ENCODE results near the gene TM7SF3. TPM values are rescaled to one million over a fixed set of nuclear protein-coding genes. Genes with fewer than 3 reads are reported as not detected.

The TM7SF3 gene
- total RNA-seq, 2 experiments from 2014 or later = 41.4 to 45.1 TPM

- DNase-seq (no peak), ATAC-seq (no peak)
- Mint-ChIP-seq H3K4me3 (no peak overlapping the region), H3K4me1 (peaks cover 50% of the 10 kb centered on the region), H3K27me3 (no peaks in the 10 kb centered on the region), H3K36me3 (peaks cover 22% of the 10 kb centered on the region), H3K27ac (no peak overlapping the region), H3K9me3 (ENCODE audit: low read depth) (no peaks in the 10 kb centered on the region)
- CTCF ChIA-PET = interaction anchor here (1.1 to 3.8 kb wide), 6 partner anchors 23 to 296 kb away, joined by 3 to 13 read pairs (median 4); no protein-coding TSS in a partner anchor
Measured at GRCh38 chr12:27009881-27010301, 4.3 kb downstream of the TM7SF3 start.

- H3K4me3 Mint-ChIP-seq = no peak overlapping the region
- CTCF ChIA-PET = interaction anchor here (3.8 kb wide), 1 partner anchor 123 kb away, joined by 13 read pairs; no protein-coding TSS in a partner anchor
- H3K27me3 Mint-ChIP-seq = no peaks in the 10 kb centered on the region
- ATAC-seq (no peak), DNase-seq (no peak)
- H3K4me1 Mint-ChIP-seq = peaks cover 41% of the 10 kb centered on the region
- no peak overlapping the region for H3K27ac Mint-ChIP-seq
- H3K9me3 Mint-ChIP-seq (ENCODE audit: low read depth) = no peaks in the 10 kb centered on the region
- H3K36me3 Mint-ChIP-seq = peaks cover 24% of the 10 kb centered on the region
Measured at GRCh38 chr12:27008081-27008480, 6.1 kb downstream of the TM7SF3 start.

- no peaks in the 10 kb centered on the region for H3K27me3 Mint-ChIP-seq
- peaks cover 33% of the 10 kb centered on the region for H3K4me1 Mint-ChIP-seq
- no peak overlapping the region for H3K27ac Mint-ChIP-seq
- H3K9me3 Mint-ChIP-seq (ENCODE audit: low read depth) = no peaks in the 10 kb centered on the region
- ATAC-seq (no peak), DNase-seq (no peak)
- peaks cover 27% of the 10 kb centered on the region for H3K36me3 Mint-ChIP-seq
- CTCF ChIA-PET = interaction anchor here (3.8 kb wide), 1 partner anchor 121 kb away, joined by 13 read pairs; no protein-coding TSS in a partner anchor
- no peak overlapping the region for H3K4me3 Mint-ChIP-seq
Measured at GRCh38 chr12:27006797-27007467, 7.3 kb downstream of the TM7SF3 start.

- Mint-ChIP-seq H3K36me3 (peaks cover 24% of the 10 kb centered on the region), H3K27me3 (no peaks in the 10 kb centered on the region), H3K4me3 (no peak overlapping the region), H3K9me3 (ENCODE audit: low read depth) (no peaks in the 10 kb centered on the region), H3K27ac (no peak overlapping the region), H3K4me1 (peaks cover 31% of the 10 kb centered on the region)
- CTCF ChIA-PET = no interaction called here
- ATAC-seq = no peak
- DNase-seq = no peak
Measured at GRCh38 chr12:27005495-27005894, 8.7 kb downstream of the TM7SF3 start.

DNA sequence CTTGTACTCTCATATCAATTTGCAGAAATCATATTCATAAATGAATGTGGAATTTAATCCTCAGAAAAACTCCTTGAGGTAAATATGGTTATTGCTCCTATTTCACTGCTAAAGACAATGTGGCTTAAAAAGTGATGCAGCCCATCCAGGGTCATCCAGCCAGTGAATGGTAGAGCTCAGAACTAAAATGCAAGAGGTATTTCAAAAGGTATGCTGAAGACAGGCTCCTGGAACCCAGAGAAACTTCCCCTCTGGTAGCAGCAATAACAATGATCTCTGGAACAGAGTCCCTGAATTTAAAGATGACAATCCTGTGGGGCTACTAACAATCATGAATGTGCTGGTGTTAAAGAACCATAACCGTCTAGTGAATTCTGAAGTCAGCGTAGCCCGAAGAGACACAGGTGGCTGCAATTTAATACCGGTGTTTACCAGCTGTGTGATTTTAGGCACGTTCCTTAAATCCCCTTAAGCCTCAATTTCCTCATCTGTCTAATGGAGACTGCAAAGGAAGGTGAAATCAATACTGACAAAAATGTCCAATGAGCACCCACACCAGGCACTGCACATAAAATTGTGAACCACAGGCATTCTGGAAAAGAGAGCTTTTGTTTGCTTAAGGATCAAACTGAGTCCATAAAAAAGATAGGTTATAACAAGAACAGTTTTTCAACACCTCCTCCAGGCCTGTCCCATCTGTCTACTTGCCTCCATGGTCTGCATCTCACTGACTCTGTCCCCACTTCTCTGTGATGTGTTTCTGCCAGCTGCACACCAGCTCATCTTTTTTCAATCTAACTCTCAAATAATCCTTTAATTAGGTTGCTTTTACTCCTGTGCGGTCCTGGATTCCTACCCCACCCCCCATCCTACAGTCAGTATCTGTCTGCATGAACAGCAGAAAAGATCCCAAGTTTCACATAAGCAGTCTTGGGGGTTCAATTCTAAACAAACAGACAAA lies 10.5 kb downstream of the TM7SF3 start:
- Mint-ChIP-seq H3K9me3 (ENCODE audit: low read depth) (no peaks in the 10 kb centered on the region), H3K27me3 (no peaks in the 10 kb centered on the region), H3K4me3 (no peak overlapping the region), H3K27ac (no peak overlapping the region), H3K4me1 (peaks cover 23% of the 10 kb centered on the region), H3K36me3 (peaks cover 26% of the 10 kb centered on the region)
- CTCF ChIA-PET = interaction anchor here (1.3 to 4.6 kb wide), 6 partner anchors 11 to 303 kb away, joined by 3 to 26 read pairs (median 3); partner anchors contain the start of genes MED21 and TM7SF3
- ATAC-seq (no peak), DNase-seq (no peak)

- H3K36me3 Mint-ChIP-seq = peaks cover 26% of the 10 kb centered on the region
- H3K27ac Mint-ChIP-seq = no peak overlapping the region
- no peak for ATAC-seq
- no peak for DNase-seq
- H3K4me1 Mint-ChIP-seq = peaks cover 18% of the 10 kb centered on the region
- CTCF ChIA-PET = interaction anchor here (1.6 to 4.6 kb wide), 3 partner anchors 12 to 117 kb away, joined by 3 to 26 read pairs (median 6); partner anchors contain the start of gene TM7SF3
- no peaks in the 10 kb centered on the region for H3K27me3 Mint-ChIP-seq
- H3K4me3 Mint-ChIP-seq = no peak overlapping the region
- H3K9me3 Mint-ChIP-seq (ENCODE audit: low read depth) = no peaks in the 10 kb centered on the region
Measured at GRCh38 chr12:27002141-27002540, 12.0 kb downstream of the TM7SF3 start.

GRCh38 chr12:27001663-27002062 lies 12.5 kb downstream of the TM7SF3 start:
- H3K27ac Mint-ChIP-seq = no peak overlapping the region

GRCh38 chr12:27000961-27001360 lies 13.2 kb downstream of the TM7SF3 start:
- H3K27me3 Mint-ChIP-seq = no peaks in the 10 kb centered on the region
- peaks cover 26% of the 10 kb centered on the region for H3K36me3 Mint-ChIP-seq
- DNase-seq (no peak), ATAC-seq (no peak)
- no peaks in the 10 kb centered on the region for H3K9me3 Mint-ChIP-seq (ENCODE audit: low read depth)
- CTCF ChIA-PET = interaction anchor here (1.3 to 4.6 kb wide), 2 partner anchors 10 to 14 kb away, joined by 3 to 26 read pairs; partner anchors contain the start of gene TM7SF3
- H3K27ac Mint-ChIP-seq = peak overlapping the region; percentile 45
- no peak overlapping the region for H3K4me3 Mint-ChIP-seq
- H3K4me1 Mint-ChIP-seq = peaks cover 18% of the 10 kb centered on the region

More at GRCh38 chr12:27001663-27002062, 12.5 kb downstream of the TM7SF3 start:
- Mint-ChIP-seq H3K36me3 (peaks cover 26% of the 10 kb centered on the region), H3K9me3 (ENCODE audit: low read depth) (no peaks in the 10 kb centered on the region), H3K4me1 (peaks cover 18% of the 10 kb centered on the region), H3K27me3 (no peaks in the 10 kb centered on the region), H3K4me3 (no peak overlapping the region)
- CTCF ChIA-PET = interaction anchor here (1.3 to 4.6 kb wide), 3 partner anchors 9 to 21 kb away, joined by 3 to 26 read pairs (median 3); partner anchors contain the start of gene TM7SF3
- DNase-seq (no peak), ATAC-seq (no peak)

GRCh38 chr12:26997003-26997402 lies 17.2 kb downstream of the TM7SF3 start:
- Mint-ChIP-seq H3K27ac (no peak overlapping the region), H3K4me1 (peaks cover 14% of the 10 kb centered on the region), H3K4me3 (no peak overlapping the region), H3K9me3 (ENCODE audit: low read depth) (no peaks in the 10 kb centered on the region), H3K36me3 (peaks cover 34% of the 10 kb centered on the region), H3K27me3 (no peaks in the 10 kb centered on the region)
- DNase-seq (no peak), ATAC-seq (no peak)
- CTCF ChIA-PET = interaction anchor here (0.7 to 1.2 kb wide), 2 partner anchors 15 to 25 kb away, joined by 3 read pairs; no protein-coding TSS in a partner anchor

DNA sequence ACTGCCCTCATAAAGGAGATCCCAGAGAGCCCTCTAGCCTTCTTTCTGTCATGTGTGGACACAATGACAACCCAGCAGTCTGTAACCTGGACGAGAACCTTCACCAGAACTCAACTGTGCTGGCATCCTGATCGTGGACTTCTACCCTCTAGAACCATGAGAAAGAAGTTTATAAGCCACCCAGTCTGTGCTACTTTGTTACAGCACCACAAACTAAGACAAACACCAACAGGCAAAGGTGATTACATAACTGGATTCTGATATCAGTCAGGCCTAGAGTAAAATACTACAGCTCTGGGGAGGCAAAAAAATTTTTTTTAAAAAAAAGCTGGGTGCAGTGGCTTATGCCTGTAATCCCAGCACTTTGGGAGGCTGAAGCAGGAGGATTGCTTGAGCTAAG lies 18.5 kb downstream of the TM7SF3 start:
- peaks cover 4% of the 10 kb centered on the region for H3K4me1 Mint-ChIP-seq
- H3K4me3 Mint-ChIP-seq = no peak overlapping the region
- H3K36me3 Mint-ChIP-seq = peaks cover 28% of the 10 kb centered on the region
- no peaks in the 10 kb centered on the region for H3K9me3 Mint-ChIP-seq (ENCODE audit: low read depth)
- CTCF ChIA-PET = interaction anchor here (1.2 kb wide), 1 partner anchor 23 kb away, joined by 3 read pairs; no protein-coding TSS in a partner anchor
- ATAC-seq = no peak
- no peaks in the 10 kb centered on the region for H3K27me3 Mint-ChIP-seq
- no peak overlapping the region for H3K27ac Mint-ChIP-seq
- no peak for DNase-seq

DNA sequence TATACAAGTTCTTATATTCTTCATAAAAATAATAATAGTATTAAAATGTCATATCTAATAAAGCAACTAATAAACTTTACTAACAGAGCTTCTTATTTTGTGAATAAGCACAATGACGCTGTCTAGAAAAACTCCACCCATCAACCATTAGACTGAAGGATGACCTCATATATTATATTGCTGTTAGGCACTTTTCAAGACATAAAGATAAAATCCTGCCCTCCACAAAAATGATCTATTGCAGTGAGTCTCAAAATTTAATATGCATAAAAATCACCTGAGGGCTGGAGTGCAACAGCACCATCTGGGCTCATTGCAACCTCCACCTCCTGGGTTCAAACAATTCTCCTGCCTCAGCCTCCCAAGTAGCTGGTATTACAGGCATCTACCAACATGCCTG lies 20.1 kb downstream of the TM7SF3 start:
- Mint-ChIP-seq H3K27me3 (no peaks in the 10 kb centered on the region), H3K27ac (no peak overlapping the region), H3K9me3 (ENCODE audit: low read depth) (no peaks in the 10 kb centered on the region), H3K4me3 (no peak overlapping the region), H3K36me3 (peaks cover 28% of the 10 kb centered on the region), H3K4me1 (peaks cover 3% of the 10 kb centered on the region)
- CTCF ChIA-PET = no interaction called here
- no peak for DNase-seq
- ATAC-seq = no peak

DNA sequence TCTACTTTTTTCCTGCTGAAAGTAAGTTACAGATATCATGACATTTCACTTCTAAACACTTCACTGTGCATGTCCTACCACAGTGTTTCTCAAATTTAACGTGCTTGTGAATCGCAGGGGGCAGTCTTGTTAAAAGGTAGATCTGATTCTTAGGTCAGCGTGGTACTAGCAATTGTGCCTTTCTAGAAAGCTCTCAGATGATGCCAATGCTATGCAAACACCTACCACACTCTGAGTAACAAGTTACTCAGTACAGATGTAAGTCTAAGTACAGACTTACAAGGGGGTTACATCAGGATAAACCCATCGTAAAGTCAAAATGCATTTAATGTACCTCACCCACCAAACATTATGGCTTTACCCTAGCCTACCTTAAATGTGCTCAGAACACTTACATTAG lies 22.4 kb downstream of the TM7SF3 start:
- Mint-ChIP-seq H3K36me3 (peaks cover 38% of the 10 kb centered on the region), H3K27me3 (no peaks in the 10 kb centered on the region), H3K27ac (no peak overlapping the region), H3K4me1 (no peaks in the 10 kb centered on the region), H3K9me3 (ENCODE audit: low read depth) (no peaks in the 10 kb centered on the region), H3K4me3 (no peak overlapping the region)
- CTCF ChIA-PET = interaction anchor here (1.1 kb wide), 1 partner anchor 106 kb away, joined by 3 read pairs; no protein-coding TSS in a partner anchor
- no peak for DNase-seq
- no peak for ATAC-seq

DNA sequence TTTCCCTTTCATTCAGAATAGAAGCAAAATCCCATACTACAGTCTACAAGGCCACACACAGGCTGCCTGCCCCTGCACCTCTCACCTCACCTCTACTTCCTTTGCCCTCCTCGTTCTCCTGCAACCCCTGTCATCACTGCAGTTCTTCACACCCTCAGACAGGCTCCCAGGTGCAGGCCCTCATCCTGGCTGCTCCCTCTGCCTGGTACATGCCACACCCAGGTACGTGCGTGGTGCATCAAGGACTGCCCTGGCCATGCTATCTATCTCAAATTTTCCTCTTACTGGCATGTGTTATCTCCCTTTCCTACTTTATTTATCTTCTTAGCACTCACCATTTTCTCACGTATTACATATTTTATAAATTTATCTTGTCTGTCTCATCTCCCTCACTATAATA lies 24.3 kb downstream of the TM7SF3 start:
- ATAC-seq = no peak
- DNase-seq = no peak
- CTCF ChIA-PET = interaction anchor here (1.3 to 1.7 kb wide), 2 partner anchors 17 to 104 kb away, joined by 3 to 4 read pairs; no protein-coding TSS in a partner anchor
- Mint-ChIP-seq H3K36me3 (peaks cover 44% of the 10 kb centered on the region), H3K27ac (no peak overlapping the region), H3K9me3 (ENCODE audit: low read depth) (no peaks in the 10 kb centered on the region), H3K4me3 (no peak overlapping the region), H3K27me3 (no peaks in the 10 kb centered on the region), H3K4me1 (peaks cover under 1% of the 10 kb centered on the region)

Measured in activated CD8-positive, alpha-beta memory T cell treated with anti-CD3 and anti-CD28 coated beads, Interleukin-2, amount 10 ng/mL, durations not matched to agents 7 days and 5 days (primary cell).